Astrocyte (in vitro differentiated cells and primary cell): ENCODE data around the gene ACSF3.

Source experiments
- CTCF ChIP-seq: IDR thresholded peaks from 2 replicates; pipeline ENCODE4 v1.5.1; 2011; ENCODE audit warnings: low read depth, mild to moderate bottlenecking, inconsistent platforms, low read length, moderate library complexity; ENCODE audit not compliant: insufficient read depth
- EZH2 ChIP-seq: IDR thresholded peaks from 2 replicates; pipeline ENCODE4 v1.6.1; 2012; ENCODE audit warnings: mild to moderate bottlenecking, low read length, inconsistent platforms; ENCODE audit not compliant: insufficient read depth

GRCh38 chr16:89113661-89114060, 20.0 kb downstream of the ACSF3 start:
- TF ChIP-seq CTCF = no peak
- no peak for TF ChIP-seq EZH2
